Left lung (tissue), 10 donors: ENCODE data around the gene MYOC. TPM values are rescaled to one million over a fixed set of nuclear protein-coding genes. Genes with fewer than 3 reads are reported as not detected.
A peak's percentile ranks its signal among the peaks of the same experiment; 100 is the strongest.

ENCODE experiments used
- ATAC-seq: fragments of 200-7000 bp; cut with Tn5 transposase; one replicate; pipeline ENCODE4 v1.9.1; 2020; ENCODE audit warnings: moderate library complexity
- DNase-seq, 4 donors: peaks; one replicate each; pipeline ENCODE4 v3.0.0-alpha.2; 2013 to 2020
- H3K27ac ChIP-seq, 2 donors: fragments of 200-600 bp; sonication (generic) in 1 of 2; one replicate each; pipeline versions ENCODE4 v1.5.0 to v1.8.0; 2020 to 2021
- H3K27me3 ChIP-seq, 2 donors: fragments of 200-600 bp; sonication (generic) in 1 of 2; one replicate each; pipeline versions ENCODE4 v1.5.0 to v1.8.0; 2020 to 2021
- H3K36me3 ChIP-seq, 2 donors: fragments of 200-600 bp; sonication (generic) in 1 of 2; one replicate each; pipeline versions ENCODE4 v1.5.0 to v1.8.0; 2020 to 2021
- H3K4me1 ChIP-seq, 2 donors: fragments of 200-600 bp; one replicate each; pipeline ENCODE4 v1.8.0; 2021
- H3K4me3 ChIP-seq, 2 donors: fragments of 200-600 bp; sonication (generic) in 1 of 2; one replicate each; pipeline versions ENCODE4 v1.5.0 to v1.8.0; 2020 to 2021; ENCODE audit warnings: mild to moderate bottlenecking in 1 of 2
- H3K9me3 ChIP-seq, 2 donors: fragments of 200-600 bp; sonication (generic) in 1 of 2; one replicate each; pipeline versions ENCODE4 v1.5.0 to v1.8.0; 2020 to 2021
- intact Hi-C, 2 donors: fragments of 100-400 bp; cut with DNase I; formaldehyde crosslinking; loops; one replicate each; pipeline versions ENCODE4 v1.11.2 to v1.14.2; 2022
- polyA plus RNA-seq, 6 donors: library from polyadenylated mRNA; unstranded; fragments of 120-200 nt; gene quantifications; one replicate each; pipeline ENCODE4 v1.2.1, GENCODE V29; 2013; ENCODE audit not compliant: insufficient read length in 6 of 6
- total RNA-seq, 2 donors: library from RNA; stranded (reverse); fragmentation: NEBNext Ultra II Directional; extraction: Animal tissue kit (Norgen Biotek cat#: 25700); gene quantifications; one replicate each; pipeline ENCODE4 v1.2.1, GENCODE V29; 2021
- TF ChIP-seq, protein P1 (sequence below), 2 donors: fragments of 200-600 bp; sonication (generic) in 1 of 2; IDR thresholded peaks; one replicate each; pipeline versions ENCODE4 v1.5.0 to v1.8.0; 2021; ENCODE audit warnings: antibody characterized with exemption in 2 of 2
- donor health status: DM: no; HTN: yes; CAD: no.
- donor health status: DM: no; HTN: no; CAD: no.

MYOC gene
- total and polyA plus RNA-seq, 8 donors: 0.58 to 7.8 (median 4.9) TPM; not detected in 1

DNA sequence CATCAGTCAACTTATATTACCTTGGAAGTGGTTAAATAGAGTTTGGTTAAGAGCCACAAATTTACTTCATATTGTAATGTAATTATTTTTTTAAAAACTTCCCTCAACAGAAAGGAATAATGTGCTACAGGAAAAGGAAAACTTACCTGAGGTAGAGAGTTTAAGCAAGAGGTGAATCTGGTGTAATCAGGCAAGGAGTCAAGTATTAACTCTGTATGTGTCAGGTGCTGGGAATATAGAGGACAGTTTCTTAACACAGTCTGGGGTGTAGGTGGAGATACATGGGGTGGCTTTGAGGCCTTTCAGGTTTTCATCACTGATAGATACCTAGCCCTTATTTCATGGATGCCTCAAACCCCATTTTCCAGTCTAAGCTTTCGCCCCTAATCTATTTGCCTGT lies 56.4 kb downstream of the MYOC start:
- Histone ChIP-seq H3K36me3 (peaks cover 0 to 39% of the 10 kb centered on the region in 2 donors), H3K4me1 (peaks cover 0 to 24% of the 10 kb centered on the region in 2 donors), H3K4me3 (no peak overlapping the region), H3K27me3 (no peaks in the 10 kb centered on the region), H3K27ac (no peak overlapping the region), H3K9me3 (no peaks in the 10 kb centered on the region)
- TF ChIP-seq, protein P1, sequence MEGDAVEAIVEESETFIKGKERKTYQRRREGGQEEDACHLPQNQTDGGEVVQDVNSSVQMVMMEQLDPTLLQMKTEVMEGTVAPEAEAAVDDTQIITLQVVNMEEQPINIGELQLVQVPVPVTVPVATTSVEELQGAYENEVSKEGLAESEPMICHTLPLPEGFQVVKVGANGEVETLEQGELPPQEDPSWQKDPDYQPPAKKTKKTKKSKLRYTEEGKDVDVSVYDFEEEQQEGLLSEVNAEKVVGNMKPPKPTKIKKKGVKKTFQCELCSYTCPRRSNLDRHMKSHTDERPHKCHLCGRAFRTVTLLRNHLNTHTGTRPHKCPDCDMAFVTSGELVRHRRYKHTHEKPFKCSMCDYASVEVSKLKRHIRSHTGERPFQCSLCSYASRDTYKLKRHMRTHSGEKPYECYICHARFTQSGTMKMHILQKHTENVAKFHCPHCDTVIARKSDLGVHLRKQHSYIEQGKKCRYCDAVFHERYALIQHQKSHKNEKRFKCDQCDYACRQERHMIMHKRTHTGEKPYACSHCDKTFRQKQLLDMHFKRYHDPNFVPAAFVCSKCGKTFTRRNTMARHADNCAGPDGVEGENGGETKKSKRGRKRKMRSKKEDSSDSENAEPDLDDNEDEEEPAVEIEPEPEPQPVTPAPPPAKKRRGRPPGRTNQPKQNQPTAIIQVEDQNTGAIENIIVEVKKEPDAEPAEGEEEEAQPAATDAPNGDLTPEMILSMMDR (IDR thresholded peaks at IDR 0.05): no peak
- intact Hi-C loops: no loop called here
- DNase-seq (no peak), ATAC-seq (peak; percentile 27)

DNA sequence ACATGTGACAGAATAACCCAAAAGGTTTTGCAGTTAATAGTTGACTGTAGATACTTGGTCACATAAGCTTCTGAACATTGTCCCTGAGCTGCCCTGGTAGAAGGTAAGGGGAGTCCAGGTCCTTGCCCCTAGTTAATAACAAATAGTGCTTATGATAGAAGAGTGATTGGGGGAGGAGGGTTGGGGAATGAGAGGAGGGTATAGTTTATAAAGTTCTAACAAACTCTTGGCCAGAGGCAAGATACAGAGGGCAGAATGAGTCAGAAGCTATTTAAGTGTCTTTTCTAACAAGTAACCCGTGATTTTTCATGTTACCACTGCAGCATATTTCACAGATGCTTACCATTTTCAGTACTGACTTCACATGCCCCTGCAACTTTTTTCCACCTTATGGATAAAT lies 57.2 kb downstream of the MYOC start:
- H3K4me1 ChIP-seq: peaks cover 0 to 24% of the 10 kb centered on the region in 2 donors
- TF ChIP-seq, protein P1 (IDR thresholded peaks at IDR 0.05): no peak
- ATAC-seq: no peak

DNA sequence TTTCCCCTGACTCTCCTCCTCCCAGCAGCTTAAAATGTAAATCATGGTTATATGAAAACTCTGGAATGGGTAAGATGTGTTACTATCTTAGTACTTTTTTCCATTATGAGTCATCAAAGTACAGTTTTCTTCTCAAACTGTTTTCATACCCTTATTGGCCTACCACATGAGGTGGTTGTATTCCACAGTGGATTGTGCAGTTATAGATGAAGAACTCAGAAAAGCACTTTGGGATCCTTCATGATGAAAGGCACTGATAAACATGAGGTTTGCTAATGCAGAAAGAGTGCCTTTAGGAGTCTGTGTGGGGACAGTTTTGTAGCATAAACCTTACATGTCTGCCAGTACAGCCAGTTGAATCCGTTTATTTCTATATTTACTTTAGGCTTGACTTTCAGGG lies 62.5 kb downstream of the MYOC start:
- peaks cover 0 to 100% of the 10 kb centered on the region in 2 donors for H3K36me3 ChIP-seq
- intact Hi-C loops: no loop called here
- TF ChIP-seq, protein P1 (IDR thresholded peaks at IDR 0.05): no peak
- no peaks in the 10 kb centered on the region for H3K4me1 ChIP-seq
- H3K4me3 ChIP-seq: no peak overlapping the region
- DNase-seq (no peak), ATAC-seq (no peak)
- no peaks in the 10 kb centered on the region for H3K27me3 ChIP-seq
- H3K27ac ChIP-seq: no peak overlapping the region
- no peaks in the 10 kb centered on the region for H3K9me3 ChIP-seq

More for the DNA sequence above, 57.2 kb downstream of the MYOC start:
- no peak overlapping the region for H3K27ac ChIP-seq
- no peaks in the 10 kb centered on the region for H3K9me3 ChIP-seq
- DNase-seq: no peak
- intact Hi-C loops: no loop called here
- no peak overlapping the region for H3K4me3 ChIP-seq
- H3K36me3 ChIP-seq: peaks cover 0 to 47% of the 10 kb centered on the region in 2 donors
- H3K27me3 ChIP-seq: no peaks in the 10 kb centered on the region

DNA sequence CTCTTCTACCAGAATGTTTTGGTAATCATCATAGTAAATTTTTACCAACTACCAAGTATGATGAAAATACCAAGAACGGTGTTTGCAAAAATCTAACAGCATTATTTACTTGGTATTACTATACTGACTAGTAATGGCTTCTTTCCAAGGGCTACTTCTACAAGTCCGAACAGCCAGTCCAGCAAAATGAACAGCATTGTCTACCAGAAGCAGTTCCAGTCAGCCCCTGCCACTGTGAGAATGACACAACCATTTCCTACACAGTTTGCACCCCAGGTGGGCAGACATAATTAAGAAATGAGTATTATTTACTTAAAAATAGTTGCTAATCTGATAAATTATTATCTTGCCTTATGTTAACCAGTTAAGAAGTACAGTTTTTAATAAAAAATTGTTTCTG lies 64.3 kb downstream of the MYOC start:
- H3K36me3 ChIP-seq: peaks cover 0 to 100% of the 10 kb centered on the region in 2 donors
- no peak for ATAC-seq
- no peaks in the 10 kb centered on the region for H3K9me3 ChIP-seq
- H3K4me3 ChIP-seq: no peak overlapping the region
- DNase-seq: no peak
- no peaks in the 10 kb centered on the region for H3K4me1 ChIP-seq
- H3K27me3 ChIP-seq: no peaks in the 10 kb centered on the region
- TF ChIP-seq, protein P1 (IDR thresholded peaks at IDR 0.05): no peak
- H3K27ac ChIP-seq: no peak overlapping the region
- intact Hi-C loops: loop anchor here in 1 of 2 donors (10.0 kb wide), 1 partner anchor 53 kb away; no protein-coding TSS in a partner anchor

DNA sequence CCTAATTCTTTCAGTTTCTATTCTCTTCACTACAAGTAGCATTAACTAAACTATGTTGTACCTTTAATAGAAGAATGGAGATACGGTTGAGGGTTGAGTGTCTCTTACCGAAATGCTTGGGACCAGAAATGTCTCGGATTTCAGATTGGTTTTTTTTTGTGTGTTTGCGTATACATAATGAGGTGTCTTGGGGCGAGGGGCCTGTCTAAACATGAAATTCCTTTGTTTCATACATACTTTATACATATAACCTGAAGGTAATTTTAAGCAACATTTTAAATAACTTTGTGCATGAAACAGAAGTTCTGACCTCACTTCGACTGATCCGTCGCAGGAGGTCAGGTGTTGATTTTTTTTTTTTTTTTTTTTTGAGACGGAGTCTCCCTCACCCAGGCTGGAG lies 66.8 kb downstream of the MYOC start:
- peaks cover 0 to 100% of the 10 kb centered on the region in 2 donors for H3K36me3 ChIP-seq

More for the DNA sequence above, 66.8 kb downstream of the MYOC start:
- TF ChIP-seq, protein P1 (IDR thresholded peaks at IDR 0.05): no peak
- intact Hi-C loops: loop anchor here in 1 of 2 donors (10.0 kb wide), 1 partner anchor 51 kb away; no protein-coding TSS in a partner anchor
- DNase-seq (no peak), ATAC-seq (no peak)
- Histone ChIP-seq H3K27me3 (no peaks in the 10 kb centered on the region), H3K4me3 (no peak overlapping the region), H3K27ac (no peak overlapping the region), H3K4me1 (no peaks in the 10 kb centered on the region), H3K9me3 (no peaks in the 10 kb centered on the region)

Other genes starting within 250 kb of the MYOC start
- gene PRRC2C, start 167.2 kb downstream of the MYOC start, total RNA-seq: 100 to 1,000 TPM; 120 to 155 TPM
- gene PRRC2C, start 167.2 kb downstream of the MYOC start, polyA plus RNA-seq: 100 to 1,000 TPM; 116 to 130 (median 123) TPM
- not detected for gene MYOCOS, start 30.4 kb downstream of the MYOC start, total RNA-seq
- under 1 TPM; 0.13 to 0.31 (median 0.18) TPM for gene MYOCOS, start 30.4 kb downstream of the MYOC start, polyA plus RNA-seq
- 10 to 100 TPM; 14.7 to 18.8 TPM for gene VAMP4, start 89.4 kb upstream of the MYOC start, total RNA-seq
- 10 to 100 TPM; 17.0 to 19.4 (median 18.6) TPM for gene VAMP4, start 89.4 kb upstream of the MYOC start, polyA plus RNA-seq
- 10 to 100 TPM; 25.1 to 28.2 TPM for gene METTL13, start 129.0 kb upstream of the MYOC start, total RNA-seq
- gene METTL13, start 129.0 kb upstream of the MYOC start, polyA plus RNA-seq: 10 to 100 TPM; 30.4 to 39.5 (median 36.8) TPM
- gene DNM3, start 188.8 kb upstream of the MYOC start, total RNA-seq: 1 to 10 TPM; 6.8 to 7.7 TPM
- 1 to 10 TPM; 5.2 to 7.7 (median 5.7) TPM for gene DNM3, start 188.8 kb upstream of the MYOC start, polyA plus RNA-seq